HL-60/S4 treated with phorbol 12-myristate 13-acetate at 8.2 ng/mL for 4 days and 3 days (cell line): ENCODE data around the gene APC2.
"Not testable (repeated sequence)": the region's sequence is repeated elsewhere in the genome, so short reads cannot be mapped to it uniquely, and the experiment has no call there.

Experiments
- in situ Hi-C: fragments of 300-500 bp; cut with MboI; formaldehyde crosslinking; loops from 2 replicates; pipeline ENCODE4 v1.15.0; 2022; ENCODE audit warnings: low sequenced_read_pairs

The APC2 gene

DNA sequence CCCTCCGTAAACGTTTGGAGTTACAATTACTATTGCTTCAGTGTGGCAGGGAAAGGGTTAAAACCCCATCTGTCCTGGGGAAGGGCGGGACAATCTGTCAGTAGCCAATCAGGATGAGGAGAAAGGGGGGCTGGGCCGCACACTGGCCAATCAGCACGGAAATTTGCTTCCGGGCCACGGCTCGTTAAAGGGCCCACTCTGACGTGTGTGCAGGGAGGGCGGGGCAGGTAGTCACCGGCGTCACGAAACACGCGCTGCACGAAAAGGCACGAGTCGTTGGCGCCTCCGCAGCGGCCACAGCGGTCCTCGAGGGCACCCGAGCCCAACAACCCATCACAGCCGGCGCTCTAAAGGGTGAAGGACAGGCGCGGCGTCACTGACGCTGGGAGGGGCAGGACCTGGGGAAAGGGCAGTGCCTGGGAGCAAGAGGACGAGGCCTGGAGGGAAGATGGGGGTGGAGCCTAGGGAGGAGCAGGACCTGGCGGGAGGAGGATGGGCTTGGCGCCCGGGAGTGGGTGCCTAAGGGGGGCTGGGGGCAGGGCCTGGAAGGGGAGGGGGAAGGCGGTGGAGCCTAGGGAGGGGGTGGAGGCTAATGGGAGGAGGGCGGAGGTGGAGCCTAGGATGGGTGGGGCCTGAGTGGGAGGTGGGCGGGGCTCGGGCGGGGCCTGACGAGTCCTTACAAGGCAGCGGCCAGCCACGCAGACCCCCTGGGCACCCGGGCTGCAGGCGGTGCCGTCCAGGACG lies 58.0 kb downstream of the APC2 start:
- in situ Hi-C loops: no loop called here

DNA sequence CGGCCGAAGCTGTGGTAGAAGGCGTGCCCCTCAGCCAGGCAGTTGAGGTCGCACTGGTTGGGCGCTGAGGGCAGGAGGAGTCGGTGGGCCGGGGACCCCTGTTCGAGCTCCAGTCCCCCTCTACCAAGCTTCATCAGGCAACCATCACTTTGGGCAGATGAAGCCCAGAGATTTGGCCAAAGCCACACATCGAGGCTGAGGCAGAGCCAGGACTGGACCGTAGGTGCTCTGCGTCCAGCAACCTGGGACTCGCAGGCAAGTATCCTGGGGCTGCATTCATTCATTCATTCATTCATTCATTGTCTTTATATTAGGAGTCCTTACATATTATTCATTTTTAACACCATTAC lies 58.6 kb downstream of the APC2 start:
- in situ Hi-C loops: no loop called here

DNA sequence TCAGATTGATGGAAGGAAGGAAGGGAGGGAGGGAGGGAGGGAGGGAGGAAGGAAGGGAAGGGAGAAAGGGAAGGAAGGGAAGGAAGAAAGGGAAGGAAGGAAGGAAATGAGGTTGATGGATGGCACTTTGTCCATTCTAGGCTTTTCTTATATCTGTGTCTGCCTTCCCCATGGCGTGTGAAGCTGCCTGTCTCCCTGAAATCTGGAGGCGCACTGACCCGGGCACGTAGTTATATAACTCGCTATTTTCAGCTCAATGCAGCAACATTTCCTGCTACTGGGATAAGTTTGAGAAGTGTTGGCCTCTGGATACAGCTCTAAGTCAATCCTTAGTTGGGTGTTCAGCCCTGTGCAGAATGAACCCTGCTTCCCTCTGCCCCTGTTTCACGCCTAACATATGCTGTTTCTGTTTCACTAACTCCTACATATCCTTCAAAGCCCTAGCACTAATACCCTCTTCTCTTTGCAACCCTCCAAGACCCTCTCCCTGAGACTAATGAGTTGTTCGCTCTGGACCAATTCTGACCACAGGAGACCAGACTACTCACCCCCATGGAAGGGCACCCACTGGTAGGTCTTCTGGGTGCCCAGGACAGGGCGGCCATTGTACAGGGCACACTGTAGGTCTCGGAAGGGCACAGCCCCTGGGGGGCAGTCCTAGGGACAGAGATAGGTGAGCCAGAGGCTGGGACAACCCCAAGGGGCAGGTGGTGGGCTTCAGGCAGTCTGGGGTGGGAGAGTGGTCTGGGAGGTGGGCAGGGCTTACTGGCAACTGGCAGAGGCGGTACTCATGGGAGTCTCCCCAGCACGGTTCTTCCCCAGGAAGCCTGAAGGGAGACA lies 59.9 kb downstream of the APC2 start:
- in situ Hi-C loops: no loop called here

DNA sequence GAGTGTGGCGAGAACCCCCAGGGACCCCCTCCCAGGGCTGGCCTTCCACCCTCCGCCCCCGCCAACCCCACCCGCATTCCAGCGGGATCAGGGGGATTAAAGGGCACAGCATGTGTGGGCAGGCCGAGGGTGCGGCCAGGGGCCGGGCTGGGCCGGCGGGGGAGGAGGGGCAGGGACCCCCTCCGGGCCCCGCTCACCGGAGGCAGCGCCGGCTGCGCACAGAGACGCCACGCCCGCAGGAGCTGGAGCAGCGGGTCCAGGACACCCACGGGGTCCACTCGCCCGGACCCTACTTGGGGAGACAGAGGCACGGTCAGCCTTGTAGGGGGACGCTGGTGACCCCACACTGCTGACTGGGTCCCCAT lies 60.5 kb downstream of the APC2 start:
- in situ Hi-C loops: no loop called here

DNA sequence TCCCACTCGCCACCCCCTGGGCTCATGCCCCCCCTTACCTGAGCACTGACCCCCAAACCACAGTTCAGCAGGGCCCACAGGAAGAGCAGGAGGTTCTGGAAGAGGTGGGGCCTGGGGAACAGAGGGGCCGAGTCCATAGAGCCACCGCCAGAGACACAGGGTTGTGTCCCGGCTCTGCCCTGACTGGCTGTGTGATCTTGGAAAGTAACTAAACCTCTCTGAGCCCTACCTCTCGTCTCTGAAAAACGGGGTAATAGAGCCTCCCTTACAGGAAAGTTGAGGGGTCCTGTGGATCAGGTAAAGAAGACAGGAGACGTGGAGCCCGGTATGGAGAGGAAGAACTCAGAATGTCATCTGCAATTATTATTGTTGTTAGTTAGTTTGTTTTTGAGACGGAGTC lies 60.9 kb downstream of the APC2 start:
- in situ Hi-C loops: no loop called here

DNA sequence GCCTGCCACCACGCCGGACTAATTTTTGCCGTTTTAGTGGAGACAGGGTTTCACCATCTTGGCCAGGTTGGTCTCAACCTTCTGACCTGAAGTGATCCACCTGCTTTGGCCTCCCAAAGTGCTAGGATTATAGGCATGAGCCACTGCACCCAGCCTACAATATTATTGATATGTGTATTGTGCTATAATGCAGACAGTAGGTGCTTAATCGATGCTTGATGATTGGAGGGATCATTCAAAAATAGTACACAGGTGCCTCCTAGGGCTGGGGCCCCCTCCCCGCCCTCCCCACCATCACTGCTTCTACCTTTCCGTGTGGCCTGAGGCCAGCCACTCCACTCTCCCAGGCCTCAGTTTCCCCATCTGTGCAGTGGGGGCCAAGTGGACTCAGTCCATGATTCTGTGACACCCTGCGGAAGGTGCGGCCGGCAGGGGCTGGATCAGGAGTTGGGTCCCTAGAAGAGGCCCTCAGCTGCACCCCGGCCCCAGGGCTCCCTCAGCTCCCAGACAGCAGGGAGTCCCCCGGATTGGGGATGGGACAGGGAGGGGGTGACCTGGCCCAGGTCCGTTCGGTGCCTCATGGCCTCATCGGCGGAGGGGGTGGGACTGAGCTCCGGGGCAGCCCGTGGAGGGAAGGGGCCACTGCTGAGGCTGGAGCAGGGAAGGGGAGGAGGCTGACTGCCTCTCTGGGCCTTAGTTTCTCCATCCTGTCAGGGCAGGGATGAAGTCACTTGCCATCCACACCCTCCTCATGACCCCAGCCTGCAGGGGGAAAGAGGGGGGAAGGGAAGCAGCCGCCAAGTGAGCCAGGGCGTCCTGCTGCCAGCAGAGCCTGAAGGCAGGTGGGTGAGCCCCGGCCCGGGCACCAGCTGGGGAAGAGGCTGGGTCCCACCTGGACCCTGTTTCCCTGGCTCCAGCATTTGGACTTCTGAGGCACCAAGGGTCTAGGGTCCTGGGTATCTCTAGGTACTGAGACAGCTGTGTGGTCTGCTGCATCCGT lies 61.7 kb downstream of the APC2 start:
- in situ Hi-C loops: no loop called here

DNA sequence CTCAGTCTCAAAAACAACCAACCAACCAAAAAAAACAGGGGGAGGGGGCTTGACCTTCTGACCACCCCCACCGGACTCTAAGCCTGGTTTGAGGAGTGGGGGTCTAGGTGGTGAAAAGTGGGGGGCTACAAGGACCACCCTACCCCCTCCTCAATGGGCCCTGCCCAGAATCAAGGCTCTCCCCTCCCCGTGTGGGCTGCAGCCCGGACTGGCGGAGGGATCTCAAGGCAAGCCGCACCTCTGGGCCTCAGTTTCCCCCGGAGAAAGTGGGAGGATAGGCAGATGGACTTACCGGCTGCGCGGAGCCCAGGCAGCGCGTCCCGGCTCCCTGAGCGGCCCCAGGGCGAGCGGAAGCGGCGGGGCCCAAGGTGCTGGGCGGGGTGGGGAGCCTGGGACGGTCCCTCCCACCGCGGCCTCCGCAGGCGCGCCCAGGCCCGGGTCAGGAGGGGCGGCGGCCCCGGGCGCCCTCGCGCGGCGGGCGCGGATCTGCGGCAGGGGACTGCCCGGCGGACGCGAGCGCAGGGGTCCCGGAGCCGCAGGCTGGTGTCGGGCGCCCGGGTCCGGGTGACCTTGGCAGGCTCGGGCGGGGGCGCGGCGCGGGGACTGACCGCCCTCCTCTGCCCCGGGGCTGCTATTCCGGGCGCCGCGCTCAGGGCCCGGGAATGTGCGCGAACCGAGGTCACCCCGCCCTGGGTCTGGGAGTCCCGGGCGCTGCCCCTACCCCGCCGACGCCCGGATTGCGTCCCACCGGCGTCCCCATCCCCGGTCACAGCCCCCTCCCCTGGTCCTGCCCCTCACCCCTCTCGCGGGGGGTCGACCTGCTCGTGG lies 63.0 kb downstream of the APC2 start, which contains the start of gene ADAMTSL5:
TSS of gene ADAMTSL5 (minus strand) at position 349 of the 828 bp plus-strand sequence. CDS start 2,076 bp downstream, outside the sequence.
- in situ Hi-C loops: no loop called here

DNA sequence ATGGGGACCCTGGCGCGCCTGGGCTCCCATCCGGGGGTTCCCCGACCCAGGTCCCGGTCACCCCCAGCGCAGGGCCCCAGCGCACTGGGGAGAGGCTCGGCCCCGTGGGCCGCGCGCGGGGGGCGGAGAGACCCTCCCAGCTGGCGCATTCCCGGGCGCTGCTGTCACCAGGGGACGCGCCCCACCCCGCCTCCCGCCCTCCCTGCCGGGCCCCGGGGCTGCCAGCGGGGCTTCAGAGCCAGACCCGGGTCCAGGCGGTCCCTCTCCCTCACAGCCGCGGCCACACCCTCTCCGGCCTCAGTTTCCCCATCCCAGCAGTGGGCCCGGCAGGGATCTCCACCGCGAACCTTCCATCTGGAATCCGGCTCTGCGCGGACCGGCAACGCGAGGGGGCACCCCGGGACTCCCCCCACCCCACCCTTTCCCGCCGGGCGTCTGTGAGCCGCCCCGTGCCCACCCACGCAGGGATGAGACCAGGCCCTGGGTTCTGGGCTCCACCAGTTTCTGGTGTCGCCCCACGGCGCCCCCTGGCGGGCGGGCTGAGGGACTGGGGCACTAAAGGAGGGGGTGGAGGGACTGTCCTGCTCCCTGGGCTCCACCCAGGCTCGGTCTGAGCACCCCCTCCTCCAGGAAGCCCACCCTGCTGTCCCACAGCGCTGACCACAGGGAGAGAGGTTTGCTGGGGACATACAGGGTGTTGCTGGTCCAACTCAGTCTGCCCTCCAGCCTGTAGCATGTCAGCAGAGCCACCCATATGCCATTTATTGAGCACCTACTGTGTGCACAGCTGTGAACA lies 63.8 kb downstream of the APC2 start:
- in situ Hi-C loops: no loop called here

DNA sequence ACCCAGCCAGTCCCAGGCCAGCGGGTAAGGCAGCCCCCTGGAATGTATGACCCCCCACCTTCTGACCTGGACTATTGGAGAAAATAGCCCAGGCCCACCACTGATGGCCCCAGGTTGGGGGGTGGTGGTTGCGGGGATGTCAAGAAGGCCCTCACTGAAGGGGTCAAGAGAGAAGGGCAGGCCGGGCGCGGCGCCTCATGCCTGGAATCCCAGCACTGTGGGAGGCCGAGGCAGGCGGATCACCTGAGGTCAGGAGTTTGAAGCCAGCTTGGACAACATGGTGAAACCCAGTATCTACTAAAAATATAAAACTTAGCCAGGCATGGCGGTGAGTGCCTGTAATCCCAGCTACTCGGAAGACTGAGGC lies 64.4 kb downstream of the APC2 start:
- in situ Hi-C loops: no loop called here

DNA sequence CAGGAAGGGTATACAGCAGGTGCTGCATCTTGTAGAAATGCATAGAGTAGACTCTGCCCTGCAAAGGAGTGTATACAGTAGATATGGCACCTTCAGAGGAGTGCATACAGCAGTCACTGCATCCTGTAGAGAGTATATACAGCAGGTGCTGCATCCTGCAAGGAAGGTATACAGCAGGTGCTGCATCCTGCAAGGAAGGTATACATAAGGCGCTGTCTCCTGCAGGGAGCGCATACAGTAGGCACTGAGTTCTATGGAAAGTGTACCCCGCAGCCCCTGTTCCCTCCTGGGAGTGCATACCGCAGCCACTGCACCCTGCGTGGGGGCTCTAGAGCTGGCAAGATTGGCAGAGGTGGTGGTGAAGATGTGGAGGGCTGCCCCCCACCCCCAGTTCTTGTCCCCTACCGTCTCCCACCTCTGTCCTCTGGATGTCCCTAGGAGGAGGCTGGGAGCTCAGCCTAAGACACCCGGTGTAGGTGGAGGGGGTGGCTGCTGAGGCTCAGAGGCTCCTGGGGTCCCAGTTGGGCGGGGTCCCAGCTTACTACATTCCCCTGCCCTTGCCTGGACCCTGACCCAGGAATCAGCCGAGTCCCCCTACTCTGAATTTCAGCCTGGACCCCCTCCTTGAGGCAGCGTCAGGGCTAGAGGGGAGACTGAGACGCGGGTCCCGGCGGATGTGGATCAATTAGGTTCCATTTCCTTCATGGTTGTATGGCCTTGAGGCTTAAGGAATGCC lies 65.2 kb downstream of the APC2 start:
- in situ Hi-C loops: no loop called here

DNA sequence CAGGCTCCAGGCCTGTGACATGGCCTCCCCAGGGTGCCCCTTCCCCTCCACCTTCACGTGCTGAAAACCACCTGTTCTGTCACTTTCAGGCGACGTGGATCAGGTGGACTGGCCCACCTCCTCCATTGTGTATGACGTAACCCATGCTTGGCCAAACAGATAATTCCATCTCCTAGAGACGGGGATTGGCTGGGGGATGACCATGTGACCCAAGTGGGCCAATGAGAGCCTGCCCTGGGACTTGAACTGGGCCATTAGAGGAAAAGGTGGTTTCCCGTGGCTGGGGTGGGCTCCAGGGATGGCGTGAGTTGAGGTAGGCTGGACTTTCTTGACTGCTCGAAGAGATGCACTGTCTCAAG lies 66.5 kb downstream of the APC2 start:
- in situ Hi-C loops: no loop called here

DNA sequence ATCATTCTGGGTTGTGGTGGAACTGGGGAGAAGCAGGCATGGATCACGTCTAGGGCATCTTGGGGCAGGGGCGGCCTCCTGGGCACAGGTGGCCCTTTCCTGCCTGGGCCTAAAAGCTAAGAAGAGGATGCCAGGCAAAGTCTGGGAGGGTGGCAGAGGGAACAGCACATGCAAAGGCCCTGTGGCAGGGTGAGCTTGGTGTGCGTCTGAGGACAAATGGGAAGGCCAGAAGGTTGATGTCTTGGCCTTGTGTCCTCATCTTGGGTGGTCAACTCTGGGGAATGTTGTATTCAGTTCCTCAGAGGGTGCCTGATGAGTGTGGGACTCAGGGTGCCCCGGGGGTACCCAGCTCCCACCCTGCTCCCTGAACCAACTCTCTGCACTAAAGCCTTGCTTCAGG lies 68.5 kb downstream of the APC2 start:
- in situ Hi-C loops: no loop called here

DNA sequence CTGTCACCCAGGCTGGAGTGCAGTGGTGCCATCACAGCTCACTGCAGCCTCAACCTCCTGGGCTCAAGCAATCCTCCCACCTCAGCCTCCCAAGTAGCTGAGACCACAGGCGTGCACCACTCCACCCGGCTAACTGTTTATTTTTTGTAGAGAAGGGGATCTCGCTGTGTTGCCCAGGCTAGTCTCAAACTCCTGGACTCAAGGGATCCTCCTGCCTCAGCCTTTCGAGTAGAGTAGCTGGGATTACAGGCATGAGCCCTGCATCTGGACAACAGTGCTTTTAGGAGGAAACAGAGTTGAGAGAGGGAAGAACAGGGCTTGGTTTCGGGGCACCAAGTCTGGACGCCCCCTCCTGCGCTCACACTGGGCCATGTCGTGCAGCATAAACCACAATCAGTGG lies 69.9 kb downstream of the APC2 start:
- in situ Hi-C loops: not testable (repeated sequence)

DNA sequence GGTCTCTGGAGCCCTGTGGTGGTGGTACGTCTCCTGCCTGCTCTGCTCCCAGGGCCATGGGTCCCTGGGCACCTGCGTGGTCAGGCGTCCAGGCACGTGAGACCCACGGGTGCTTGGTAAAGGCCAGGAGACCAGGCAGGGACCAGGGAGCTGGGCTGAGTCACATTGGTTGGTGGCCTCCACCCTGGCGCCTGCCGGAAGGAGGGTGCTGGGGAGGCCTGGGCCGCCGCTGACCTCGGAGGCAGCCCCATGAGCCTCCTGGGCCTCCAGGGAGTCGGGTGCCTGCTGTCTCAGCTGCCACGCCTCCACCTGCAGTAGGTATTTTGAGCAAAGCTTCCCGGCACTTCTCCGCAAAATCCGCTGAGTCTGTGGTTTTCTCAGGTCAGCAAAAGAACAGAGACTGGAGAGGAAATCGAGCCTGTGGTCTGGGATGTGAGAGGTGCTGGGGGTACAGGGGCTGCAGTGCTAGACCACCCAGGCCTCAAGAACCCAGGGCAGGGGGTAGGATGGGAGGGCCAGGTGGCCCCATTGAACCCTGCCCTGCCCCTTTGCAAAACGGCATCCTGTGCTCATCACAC lies 70.4 kb downstream of the APC2 start:
- in situ Hi-C loops: no loop called here

DNA sequence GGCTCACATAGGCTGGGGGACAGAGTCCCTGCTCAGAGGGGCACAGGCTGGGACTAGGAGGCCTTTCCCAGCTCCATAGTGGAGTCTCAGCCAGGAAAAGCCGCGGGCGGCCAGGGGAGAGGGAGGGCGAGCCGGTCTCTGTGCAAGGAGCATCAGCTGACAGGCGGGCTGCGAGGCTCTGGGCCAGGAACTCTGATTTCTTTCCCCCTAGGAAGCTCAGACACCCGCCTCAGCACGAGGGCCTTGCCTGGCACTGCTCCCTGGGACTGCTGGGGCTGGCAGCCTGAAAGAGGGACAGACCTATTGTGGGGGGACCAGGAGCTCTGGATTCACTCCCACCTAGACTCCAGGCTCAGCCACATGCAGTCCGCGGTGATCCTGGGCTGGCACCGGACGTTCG lies 71.7 kb downstream of the APC2 start:
- in situ Hi-C loops: no loop called here

DNA sequence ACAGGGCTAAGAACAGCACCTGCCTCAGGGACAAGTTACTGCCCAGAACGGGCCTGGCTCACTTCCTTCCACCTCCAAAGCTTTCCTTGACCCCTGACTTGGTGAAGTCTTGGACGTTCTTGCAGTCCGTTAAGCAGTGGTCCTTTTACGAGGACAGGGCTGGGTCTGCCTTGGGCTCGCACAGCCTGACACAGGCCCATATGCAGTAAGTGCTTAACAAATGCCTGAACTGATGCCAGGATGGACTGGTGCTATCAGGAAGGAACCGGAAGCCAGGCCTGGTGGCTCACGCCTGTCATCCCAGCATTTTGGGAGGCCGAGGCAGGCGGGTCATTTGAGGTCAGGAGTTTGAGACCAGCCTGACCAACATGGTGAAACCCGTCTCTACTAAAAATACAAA lies 72.1 kb downstream of the APC2 start:
- in situ Hi-C loops: no loop called here

DNA sequence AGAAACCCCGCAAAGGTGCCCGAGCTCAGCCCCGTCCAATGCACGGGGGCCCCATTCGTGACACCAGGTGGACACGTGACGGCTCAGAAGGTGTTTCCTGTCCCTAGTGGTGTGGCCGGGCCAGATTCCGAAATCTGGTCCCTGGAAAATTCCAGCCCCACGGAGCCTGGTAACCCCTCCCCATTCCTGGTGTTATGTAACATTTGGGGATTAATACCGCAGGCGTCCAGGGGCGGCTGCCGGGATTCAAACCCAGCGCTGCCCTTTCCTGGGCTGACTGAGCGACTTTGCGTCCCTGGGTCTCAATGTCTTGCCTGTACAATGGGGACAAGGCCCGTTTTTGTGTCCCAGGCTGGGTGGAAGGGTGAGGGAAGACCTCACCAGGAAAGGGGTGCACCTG lies 72.9 kb downstream of the APC2 start:
- in situ Hi-C loops: no loop called here
